Epidermal melanocyte (primary cell): Measurements from ENCODE around the gene DIP2C.
"Not testable (repeated sequence)": the region's sequence is repeated elsewhere in the genome, so short reads cannot be mapped to it uniquely, and the experiment has no call there.

Experiments used
- DNase-seq: peaks from one replicate; pipeline ENCODE4 v3.0.0; 2011; ENCODE audit warnings: low spot score; ENCODE audit not compliant: insufficient read length

The DIP2C gene

DNA sequence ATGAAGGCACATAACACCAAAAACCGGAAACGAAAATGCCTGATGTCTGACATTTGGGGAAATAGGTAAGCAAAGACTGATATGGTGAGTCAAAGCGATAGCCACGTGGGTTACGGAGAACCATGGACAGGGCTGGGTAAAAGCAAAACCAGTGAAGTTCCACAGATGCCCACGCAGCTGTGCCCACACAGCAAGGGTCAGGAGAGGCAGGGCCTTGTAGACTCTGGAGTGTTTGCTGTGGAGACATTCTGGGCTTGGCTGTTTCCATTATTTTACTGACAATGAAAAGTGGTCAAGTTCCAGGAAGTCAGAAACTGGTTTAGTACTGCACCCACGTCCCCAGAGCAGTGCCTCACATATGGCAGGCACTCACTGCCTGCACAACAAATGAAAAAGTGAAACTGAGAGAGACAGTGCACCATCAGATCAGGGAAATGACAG lies 405.5 kb downstream of the DIP2C start:
- no peak for DNase-seq

GRCh38 chr10:283140-283479 lies 406.4 kb downstream of the DIP2C start:
- no peak for DNase-seq

DNA sequence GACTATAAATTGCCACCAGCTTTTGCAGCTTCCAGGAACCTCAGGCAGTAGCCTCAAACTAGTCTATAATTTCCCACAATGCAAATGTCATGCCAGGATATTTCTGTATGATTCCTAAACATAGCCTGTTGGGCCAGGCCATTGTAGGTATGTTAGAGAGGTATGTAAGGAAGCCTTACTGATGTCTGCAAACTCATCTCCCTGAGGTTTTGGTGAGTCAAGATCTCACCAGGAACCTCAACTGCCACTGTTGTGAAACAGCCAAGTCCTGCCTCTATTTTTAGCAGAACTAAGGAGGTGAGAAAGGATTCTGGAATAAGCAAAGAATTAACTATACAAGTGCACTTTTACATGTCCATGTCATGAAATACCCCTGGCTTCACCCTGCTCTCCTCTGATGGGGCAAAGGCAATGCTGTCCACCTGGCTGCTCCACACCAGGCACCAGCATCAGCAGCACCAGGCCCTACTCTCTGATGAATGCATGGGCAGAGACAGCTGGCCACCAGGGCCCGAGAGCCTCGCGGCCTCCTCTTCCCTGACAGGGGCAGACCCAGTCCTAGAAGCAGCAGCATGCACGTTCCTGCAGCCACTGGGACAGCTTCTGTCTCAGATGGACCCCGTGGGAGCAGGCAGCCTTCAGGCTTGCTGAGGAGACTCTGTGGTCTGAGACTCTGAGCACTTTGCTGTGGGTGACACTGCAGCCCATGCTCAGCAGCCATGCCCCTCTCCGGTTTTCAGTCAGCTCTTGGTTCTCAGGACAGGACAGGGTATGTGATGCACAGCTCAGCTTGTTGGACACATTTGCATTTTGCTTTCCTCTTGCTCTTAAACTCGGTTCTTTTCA lies 407.0 kb downstream of the DIP2C start:
- DNase-seq = no peak

- no peak for DNase-seq
Measured at GRCh38 chr10:279655-280054, 409.8 kb downstream of the DIP2C start.

- DNase-seq = no peak
Measured at GRCh38 chr10:279232-279631, 410.2 kb downstream of the DIP2C start.

GRCh38 chr10:278707-279106 lies 410.8 kb downstream of the DIP2C start:
- DNase-seq = no peak

DNA sequence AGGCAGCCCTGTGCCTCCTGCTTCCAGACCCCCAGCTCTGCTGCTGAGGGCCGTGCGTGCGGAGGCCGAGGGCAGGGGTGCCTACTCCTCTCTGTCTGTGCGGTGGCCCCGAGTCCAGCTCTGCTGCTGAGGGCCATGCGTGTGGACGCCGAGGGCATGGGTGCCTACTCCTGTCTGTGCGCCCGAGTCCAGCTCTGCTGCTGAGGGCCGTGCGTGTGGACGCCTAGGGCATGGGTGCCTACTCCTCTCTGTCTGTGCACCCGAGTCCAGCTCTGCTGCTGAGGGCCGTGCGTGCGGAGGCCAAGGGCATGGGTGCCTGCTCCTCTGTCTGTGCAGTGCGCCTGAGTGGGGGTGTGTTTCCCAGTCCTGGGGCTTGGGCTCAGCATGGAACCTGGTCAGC lies 411.5 kb downstream of the DIP2C start:
- no peak for DNase-seq

- DNase-seq = no peak
Measured at GRCh38 chr10:275680-276079, 413.8 kb downstream of the DIP2C start.

- no peak for DNase-seq
Measured at GRCh38 chr10:274866-275265, 414.6 kb downstream of the DIP2C start.

DNA sequence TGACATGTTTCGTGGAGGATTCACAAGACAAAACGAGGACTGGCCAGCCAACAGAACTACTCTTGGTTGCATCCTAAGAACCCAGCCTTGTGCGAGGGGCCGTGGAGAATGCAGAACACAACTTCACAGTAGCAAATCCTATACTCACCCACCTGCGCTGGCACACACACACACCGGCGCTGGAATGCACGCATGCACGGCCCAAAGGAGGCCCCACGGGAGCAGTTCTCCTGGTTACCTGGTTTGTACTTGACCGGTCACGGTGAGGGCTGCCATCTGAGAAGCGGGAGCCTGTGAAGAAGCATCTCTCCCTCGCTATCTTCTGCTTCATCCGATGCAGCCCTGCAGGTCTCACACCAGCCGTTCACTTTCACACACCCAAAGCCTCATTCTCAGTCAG lies 416.4 kb downstream of the DIP2C start:
- no peak for DNase-seq

DNA sequence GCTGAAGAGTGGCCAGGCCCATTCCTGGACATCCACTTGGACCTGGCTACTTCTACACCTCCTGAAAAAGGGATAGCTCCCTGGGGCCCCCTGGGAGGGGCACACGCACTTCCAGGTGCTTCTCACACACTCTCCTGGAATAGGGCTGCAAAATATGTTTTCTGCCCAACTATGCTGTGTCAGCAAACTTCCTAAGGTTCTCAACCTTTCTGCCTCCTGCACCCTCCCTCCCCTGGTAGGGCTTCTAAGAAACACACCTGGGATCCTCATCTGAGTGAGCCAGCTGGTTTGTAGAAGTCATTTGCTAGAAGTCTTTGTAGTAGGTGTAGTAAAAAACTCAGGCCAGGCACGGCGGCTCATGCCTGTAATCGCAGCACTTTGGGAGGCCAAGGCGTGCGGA lies 417.7 kb downstream of the DIP2C start:
- DNase-seq = no peak

DNA sequence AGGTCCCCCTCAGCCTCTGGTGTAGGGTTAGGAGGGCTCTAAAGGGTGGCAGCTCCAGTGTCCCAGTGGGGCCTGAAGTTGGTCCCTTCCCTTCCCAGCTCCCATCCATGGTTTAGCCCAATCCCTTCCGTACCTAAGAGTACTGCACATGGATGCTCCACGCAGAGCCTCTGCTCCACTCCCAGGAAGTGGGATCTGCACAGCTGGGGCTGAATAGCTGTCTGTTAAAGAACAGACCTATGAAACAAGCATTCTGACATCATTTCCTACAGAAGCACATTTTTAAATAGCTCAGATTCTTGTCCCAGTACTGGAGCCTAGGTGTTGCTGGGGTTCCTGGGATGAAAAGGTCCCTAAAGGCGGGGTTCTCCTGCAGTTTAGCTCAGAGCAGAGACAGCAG lies 418.3 kb downstream of the DIP2C start:
- no peak for DNase-seq

DNA sequence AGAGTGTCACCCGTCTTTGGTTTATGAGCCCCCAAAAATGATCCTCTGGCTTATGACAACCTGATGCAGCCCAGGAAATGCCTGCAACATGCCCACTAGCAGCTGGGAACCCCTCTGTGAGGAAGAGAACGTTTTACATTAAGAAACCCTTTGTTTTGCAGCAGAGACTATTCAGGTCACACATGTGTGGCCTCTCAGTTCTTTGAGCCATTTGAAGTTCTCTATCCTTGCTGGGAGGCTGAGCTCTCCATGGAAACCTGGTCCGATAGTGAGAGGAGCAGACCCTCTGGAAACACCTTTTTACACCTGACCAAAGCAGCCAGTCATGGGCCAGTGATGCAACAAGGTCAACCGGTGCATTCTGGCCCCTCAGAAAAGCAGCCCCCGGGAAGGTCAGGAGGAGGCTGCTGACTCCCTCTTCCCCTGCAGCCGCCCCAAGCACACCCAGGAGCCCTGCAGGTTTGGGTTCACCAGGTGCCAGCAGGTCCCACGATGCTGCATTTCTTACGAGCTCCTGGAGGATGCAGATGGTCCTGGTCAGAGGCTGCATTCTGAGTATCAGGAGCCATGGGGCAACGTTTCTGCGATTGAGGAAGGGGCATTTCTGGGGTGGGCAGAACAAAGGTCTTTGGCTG lies 419.9 kb downstream of the DIP2C start:
- no peak for DNase-seq

DNA sequence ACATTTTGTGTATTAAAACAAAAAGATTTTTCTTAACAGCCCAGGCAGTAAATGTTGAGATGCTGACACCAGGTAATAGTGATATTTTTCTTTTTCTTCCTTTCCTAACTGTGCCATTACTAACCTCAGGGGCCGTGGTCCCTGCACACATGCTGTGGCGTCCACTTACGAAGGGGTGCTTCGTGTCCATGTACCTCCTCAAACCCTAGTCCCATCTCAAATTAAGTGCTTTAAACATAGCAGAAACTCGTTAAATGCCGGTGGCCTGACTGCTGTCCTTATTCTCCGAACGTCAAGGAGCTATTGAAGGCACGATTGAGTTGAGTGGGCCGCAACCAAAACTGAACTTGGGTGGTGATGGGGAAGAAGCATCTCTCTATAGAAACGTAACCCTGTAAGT lies 421.8 kb downstream of the DIP2C start:
- DNase-seq = no peak

DNA sequence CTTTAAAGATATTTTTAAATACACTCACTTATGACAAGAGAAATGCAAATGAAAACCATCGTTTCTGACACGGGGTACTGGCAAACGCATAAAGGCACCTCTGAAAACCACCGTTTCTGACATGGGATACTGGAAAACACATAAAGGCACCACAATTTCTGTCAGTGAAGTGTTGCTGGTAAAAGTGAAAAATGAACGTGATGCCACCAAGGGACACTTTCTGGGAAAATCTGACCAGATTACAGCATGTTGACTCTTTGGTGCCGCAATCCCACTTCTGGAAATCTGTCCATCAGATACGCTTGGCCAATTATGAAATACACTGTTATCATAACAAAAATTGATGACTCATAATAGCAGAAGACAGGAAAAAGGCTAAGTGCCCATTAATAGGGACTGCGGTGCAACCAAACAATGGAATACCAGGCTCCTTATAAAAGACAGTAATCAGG lies 422.5 kb downstream of the DIP2C start:
- DNase-seq = no peak

DNA sequence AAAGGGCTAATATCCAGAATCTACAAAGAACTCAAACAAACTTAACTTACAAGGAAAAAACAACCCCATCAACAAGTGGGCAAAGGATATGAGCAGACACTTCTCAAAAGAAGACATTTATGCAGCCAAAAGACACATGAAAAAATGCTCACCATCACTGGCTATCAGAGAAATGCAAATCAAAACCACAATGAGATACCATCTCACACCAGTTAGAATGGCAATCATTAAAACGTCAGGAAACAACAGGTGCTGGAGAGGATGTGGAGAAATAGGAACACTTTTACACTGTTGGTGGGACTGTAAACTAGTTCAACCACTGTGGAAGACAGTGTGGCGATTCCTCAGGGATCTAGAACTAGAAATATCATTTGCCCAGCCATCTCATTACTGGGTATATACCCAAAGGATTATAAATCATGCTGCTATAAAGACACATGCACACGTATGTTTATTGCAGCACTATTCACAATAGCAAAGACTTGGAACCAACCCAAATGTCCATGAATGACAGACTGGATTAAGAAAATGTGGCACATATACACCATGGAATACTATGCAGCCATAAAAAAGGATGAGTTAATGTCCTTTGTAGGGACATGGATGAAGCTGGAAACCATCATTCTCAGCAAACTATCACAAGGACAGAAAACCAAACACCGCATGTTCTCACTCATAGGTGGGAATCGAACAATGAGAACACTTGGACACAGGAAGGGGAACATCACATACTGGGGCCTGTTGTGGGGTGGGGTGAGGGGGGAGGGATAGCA lies 423.5 kb downstream of the DIP2C start:
- DNase-seq = not testable (repeated sequence)

DNA sequence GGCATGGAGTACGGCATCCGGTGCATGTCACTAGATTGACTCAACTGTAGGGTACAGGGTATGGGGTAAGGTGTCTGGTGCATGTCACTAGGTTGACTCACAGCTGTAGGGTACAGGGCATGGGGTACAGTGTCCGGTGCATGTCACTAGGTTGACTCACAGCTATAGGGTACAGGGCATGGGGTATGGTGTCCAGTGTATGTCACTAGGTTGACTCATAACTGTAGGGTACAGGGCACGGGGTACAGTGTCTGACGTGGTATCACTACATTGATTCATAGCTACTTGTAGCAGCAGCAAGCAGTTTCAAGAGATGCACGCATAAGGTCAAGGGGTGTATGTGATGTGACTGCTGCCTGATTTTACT lies 424.4 kb downstream of the DIP2C start:
- DNase-seq = not testable (repeated sequence)

GRCh38 chr10:264160-265073 lies 425.1 kb downstream of the DIP2C start:
- DNase-seq = not testable (repeated sequence)

- DNase-seq = no peak
Measured at GRCh38 chr10:260819-261429, 428.5 kb downstream of the DIP2C start.

GRCh38 chr10:251982-252582 lies 437.4 kb downstream of the DIP2C start:
- DNase-seq = no peak
